GM21737 (cell line): ENCODE data around the gene CCDC74B.
"Not testable (repeated sequence)": the region's sequence is repeated elsewhere in the genome, so short reads cannot be mapped to it uniquely, and the experiment has no call there.

Experiments used
- ATAC-seq: cut with Tn5 transposase; IDR thresholded peaks from one replicate; pipeline ENCODE4 v1.9.1; 2021; ENCODE audit warnings: mild to moderate bottlenecking, moderate library complexity; ENCODE audit not compliant: unreplicated experiment

The CCDC74B gene

GRCh38 chr2:130169163-130169562, 24.3 kb upstream of the CCDC74B start:
- not testable (repeated sequence) for ATAC-seq

GRCh38 chr2:130166611-130167010, 21.7 kb upstream of the CCDC74B start:
- ATAC-seq: not testable (repeated sequence)

GRCh38 chr2:130165293-130166016, 20.5 kb upstream of the CCDC74B start:
- no peak for ATAC-seq

- ATAC-seq: no peak
These were observed 18.1 kb upstream of the CCDC74B start for GRCh38 chr2:130162968-130163367.

- not testable (repeated sequence) for ATAC-seq
These were observed 17.6 kb upstream of the CCDC74B start for GRCh38 chr2:130162486-130162885.

GRCh38 chr2:130160838-130161705, 16.2 kb upstream of the CCDC74B start:
- not testable (repeated sequence) for ATAC-seq

- ATAC-seq: no peak
These were observed 15.2 kb upstream of the CCDC74B start for GRCh38 chr2:130160131-130160530.

- ATAC-seq: not testable (repeated sequence)
These were observed 14.5 kb upstream of the CCDC74B start for GRCh38 chr2:130159376-130159775.

GRCh38 chr2:130158631-130159030, 13.7 kb upstream of the CCDC74B start:
- ATAC-seq: no peak

- peak; percentile 89 for ATAC-seq
These were observed 13.1 kb upstream of the CCDC74B start for GRCh38 chr2:130157825-130158514.

- ATAC-seq: peak; percentile 33
These were observed 12.4 kb upstream of the CCDC74B start for GRCh38 chr2:130157354-130157753.

GRCh38 chr2:130156624-130157004, 11.7 kb upstream of the CCDC74B start:
- no peak for ATAC-seq

- ATAC-seq: not testable (repeated sequence)
These were observed 11.2 kb upstream of the CCDC74B start for GRCh38 chr2:130155956-130156623.

- no peak for ATAC-seq
These were observed 10.2 kb upstream of the CCDC74B start for GRCh38 chr2:130154773-130155765.

GRCh38 chr2:130154423-130154770, 9.5 kb upstream of the CCDC74B start:
- not testable (repeated sequence) for ATAC-seq

GRCh38 chr2:130153721-130154422, 9.0 kb upstream of the CCDC74B start:
- not testable (repeated sequence) for ATAC-seq

- no peak for ATAC-seq
These were observed 8.1 kb upstream of the CCDC74B start for GRCh38 chr2:130152816-130153595.

GRCh38 chr2:130152136-130152815, 7.4 kb upstream of the CCDC74B start:
- ATAC-seq: not testable (repeated sequence)
